HG03025 (cell line): ENCODE measurements around the gene TSHZ1.

Experiments used
- ATAC-seq: cut with Tn5 transposase; IDR thresholded peaks from one replicate; pipeline ENCODE4 v1.9.1; 2021; ENCODE audit warnings: mild to moderate bottlenecking, moderate library complexity; ENCODE audit not compliant: unreplicated experiment, low FRiP score

The TSHZ1 gene

DNA sequence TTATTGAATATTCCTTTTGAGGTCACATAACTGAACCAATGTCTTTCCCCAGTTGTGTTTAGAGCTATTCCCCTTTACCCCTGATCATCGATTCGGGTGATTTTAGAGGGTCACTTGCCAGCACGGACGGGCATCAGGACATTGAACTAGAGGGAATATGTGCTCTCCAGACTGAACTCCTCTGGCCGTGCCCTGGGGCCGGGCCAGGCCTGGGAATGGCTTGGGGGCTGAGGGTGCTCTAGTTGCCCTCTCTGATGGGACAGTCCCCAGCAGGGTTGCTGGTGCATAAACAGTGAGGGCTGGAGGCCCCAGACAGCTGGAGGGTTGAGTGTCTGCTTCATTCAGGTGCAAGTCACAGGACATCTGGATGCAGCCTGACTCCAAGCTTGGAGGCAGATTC is 126.2 kb downstream of the TSHZ1 start:
- no peak for ATAC-seq

DNA sequence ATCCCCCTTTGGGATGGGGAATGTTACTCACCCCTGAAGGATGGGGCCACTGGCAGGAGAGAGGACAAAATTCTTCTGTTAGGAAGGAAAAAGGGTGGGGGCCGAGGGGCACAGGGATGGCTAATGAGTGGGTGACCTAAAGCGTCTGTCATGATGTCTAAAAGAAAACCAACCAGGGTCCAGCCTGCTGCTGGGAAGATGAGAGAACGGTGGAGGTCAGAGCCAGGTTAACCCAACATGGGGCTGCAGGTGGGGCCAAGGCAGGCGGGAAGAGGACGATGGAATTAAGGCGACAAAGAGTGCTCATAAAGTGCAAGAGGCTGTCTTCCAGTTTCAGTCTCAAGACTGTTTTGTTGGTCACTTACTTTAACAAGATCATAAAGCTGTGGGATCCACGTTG is 126.8 kb downstream of the TSHZ1 start:
- ATAC-seq = no peak

DNA sequence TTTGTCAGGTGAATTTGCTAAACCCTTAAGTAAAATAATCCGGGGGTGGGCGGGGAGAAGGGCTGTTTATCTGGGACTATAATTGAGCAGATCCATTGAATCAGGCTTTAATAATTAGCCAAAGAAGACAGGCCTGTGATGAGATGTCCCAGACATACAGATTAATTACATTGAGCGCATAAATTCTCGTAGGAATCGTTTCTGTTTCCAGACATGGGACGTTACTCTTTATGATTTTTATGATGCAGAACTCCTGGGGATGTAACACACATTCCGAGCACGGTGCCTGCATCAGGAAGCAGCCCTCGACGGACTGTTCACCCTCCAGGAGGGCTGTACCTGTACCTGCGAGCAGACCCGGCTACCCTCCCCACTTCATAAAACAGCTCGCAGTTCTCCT is 128.0 kb downstream of the TSHZ1 start:
- ATAC-seq = no peak
